ENCODE measurements around the gene CD79A.

CD79A gene

GRCh38 chr19:41921577-41922576 is 44.8 kb downstream of the CD79A start:
- DNase-seq (ENCODE audit: insufficient read length, low spot score), result no peak
- no peak for FAIRE-seq
- TF ChIP-seq TAF1 (IDR thresholded peaks at IDR 0.05; ENCODE audit: low read depth, low read length), result no peak
- TF ChIP-seq PAX5 (IDR thresholded peaks at IDR 0.05; ENCODE audit: insufficient read depth, low read length, severe bottlenecking), result no peak
- no peak for TF ChIP-seq POLR2A (IDR thresholded peaks at IDR 0.05; ENCODE audit: low read depth, low read length)
- no peak for TF ChIP-seq POU2F2 (IDR thresholded peaks at IDR 0.05; ENCODE audit: low read depth, low read length)
- TF ChIP-seq SPI1 (IDR thresholded peaks at IDR 0.05; ENCODE audit: low read depth, low read length), result no peak
- TF ChIP-seq POLR2AphosphoS5 (IDR thresholded peaks at IDR 0.05; ENCODE audit: low read depth, low read length), result no peak

- DNase-seq (ENCODE audit: insufficient read length, low spot score) (no peak), FAIRE-seq (no peak)
- no peak for TF ChIP-seq TAF1 (IDR thresholded peaks at IDR 0.05; ENCODE audit: low read depth, low read length)
- TF ChIP-seq POLR2A (IDR thresholded peaks at IDR 0.05; ENCODE audit: low read depth, low read length), result no peak
- no peak for TF ChIP-seq POLR2AphosphoS5 (IDR thresholded peaks at IDR 0.05; ENCODE audit: low read depth, low read length)
- TF ChIP-seq SPI1 (IDR thresholded peaks at IDR 0.05; ENCODE audit: low read depth, low read length), result no peak
- no peak for TF ChIP-seq POU2F2 (IDR thresholded peaks at IDR 0.05; ENCODE audit: low read depth, low read length)
- no peak for TF ChIP-seq PAX5 (IDR thresholded peaks at IDR 0.05; ENCODE audit: insufficient read depth, low read length, severe bottlenecking)
Measured at GRCh38 chr19:41922585-41922984, 45.5 kb downstream of the CD79A start.

GRCh38 chr19:41923045-41923788 is 46.1 kb downstream of the CD79A start:
- TF ChIP-seq SPI1 (IDR thresholded peaks at IDR 0.05; ENCODE audit: low read depth, low read length) (peak; percentile 63; the same call in 1 of the 2 replicates), PAX5 (IDR thresholded peaks at IDR 0.05; ENCODE audit: insufficient read depth, low read length, severe bottlenecking) (no peak)
- no peak for DNase-seq (ENCODE audit: insufficient read length, low spot score)
- no peak for FAIRE-seq

- DNase-seq (ENCODE audit: insufficient read length, low spot score) (no peak), FAIRE-seq (no peak)
- TF ChIP-seq TAF1 (IDR thresholded peaks at IDR 0.05; ENCODE audit: low read depth, low read length) (no peak), POLR2AphosphoS5 (IDR thresholded peaks at IDR 0.05; ENCODE audit: low read depth, low read length) (no peak), PAX5 (IDR thresholded peaks at IDR 0.05; ENCODE audit: insufficient read depth, low read length, severe bottlenecking) (no peak), SPI1 (IDR thresholded peaks at IDR 0.05; ENCODE audit: low read depth, low read length) (no peak), POU2F2 (IDR thresholded peaks at IDR 0.05; ENCODE audit: low read depth, low read length) (no peak), POLR2A (IDR thresholded peaks at IDR 0.05; ENCODE audit: low read depth, low read length) (no peak)
Measured at GRCh38 chr19:41924151-41925145, 47.4 kb downstream of the CD79A start.

- FAIRE-seq (no peak), DNase-seq (ENCODE audit: insufficient read length, low spot score) (no peak)
- TF ChIP-seq SPI1 (IDR thresholded peaks at IDR 0.05; ENCODE audit: low read depth, low read length) (no peak), POLR2A (IDR thresholded peaks at IDR 0.05; ENCODE audit: low read depth, low read length) (no peak), POU2F2 (IDR thresholded peaks at IDR 0.05; ENCODE audit: low read depth, low read length) (no peak), PAX5 (IDR thresholded peaks at IDR 0.05; ENCODE audit: insufficient read depth, low read length, severe bottlenecking) (no peak), TAF1 (IDR thresholded peaks at IDR 0.05; ENCODE audit: low read depth, low read length) (no peak), POLR2AphosphoS5 (IDR thresholded peaks at IDR 0.05; ENCODE audit: low read depth, low read length) (no peak)
Measured at GRCh38 chr19:41925208-41926003, 48.3 kb downstream of the CD79A start.

GRCh38 chr19:41926028-41926762 is 49.1 kb downstream of the CD79A start:
- FAIRE-seq (no peak), DNase-seq (ENCODE audit: insufficient read length, low spot score) (no peak)
- no peak for TF ChIP-seq SPI1 (IDR thresholded peaks at IDR 0.05; ENCODE audit: low read depth, low read length)
- TF ChIP-seq POLR2AphosphoS5 (IDR thresholded peaks at IDR 0.05; ENCODE audit: low read depth, low read length), result no peak
- no peak for TF ChIP-seq TAF1 (IDR thresholded peaks at IDR 0.05; ENCODE audit: low read depth, low read length)

GRCh38 chr19:41926763-41927496 is 49.9 kb downstream of the CD79A start:
- no peak for TF ChIP-seq SPI1 (IDR thresholded peaks at IDR 0.05; ENCODE audit: low read depth, low read length)
- no peak for TF ChIP-seq POU2F2 (IDR thresholded peaks at IDR 0.05; ENCODE audit: low read depth, low read length)
- no peak for TF ChIP-seq POLR2AphosphoS5 (IDR thresholded peaks at IDR 0.05; ENCODE audit: low read depth, low read length)
- TF ChIP-seq POLR2A (IDR thresholded peaks at IDR 0.05; ENCODE audit: low read depth, low read length), result no peak
- TF ChIP-seq TAF1 (IDR thresholded peaks at IDR 0.05; ENCODE audit: low read depth, low read length), result no peak
- no peak for TF ChIP-seq PAX5 (IDR thresholded peaks at IDR 0.05; ENCODE audit: insufficient read depth, low read length, severe bottlenecking)
- no peak for FAIRE-seq
- DNase-seq (ENCODE audit: insufficient read length, low spot score), result no peak

All from GM12891 (cell line).